Measurements from ENCODE around the gene SHROOM4.

Gene SHROOM4

DNA sequence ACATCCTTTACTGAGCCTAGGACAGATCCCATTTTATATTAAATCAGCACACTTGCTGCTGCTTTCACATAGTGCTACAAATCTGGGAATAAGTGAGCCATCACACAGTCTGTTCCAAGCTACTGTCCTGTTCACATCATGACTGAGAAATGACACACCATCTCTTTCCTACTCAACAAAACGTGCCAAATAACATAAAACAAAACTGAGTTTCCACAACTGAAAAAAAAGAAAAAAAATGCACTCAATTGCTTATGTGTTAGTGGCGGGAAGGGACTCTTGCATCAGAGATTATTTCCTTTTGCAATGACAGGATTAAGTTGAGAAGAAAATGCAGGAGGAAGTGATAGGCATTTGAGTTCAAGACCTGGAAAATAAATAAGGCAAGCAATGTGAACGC is 109.0 kb downstream of the SHROOM4 start:
- no peak for DNase-seq (ENCODE audit: low read depth in 2 of 2)

DNA sequence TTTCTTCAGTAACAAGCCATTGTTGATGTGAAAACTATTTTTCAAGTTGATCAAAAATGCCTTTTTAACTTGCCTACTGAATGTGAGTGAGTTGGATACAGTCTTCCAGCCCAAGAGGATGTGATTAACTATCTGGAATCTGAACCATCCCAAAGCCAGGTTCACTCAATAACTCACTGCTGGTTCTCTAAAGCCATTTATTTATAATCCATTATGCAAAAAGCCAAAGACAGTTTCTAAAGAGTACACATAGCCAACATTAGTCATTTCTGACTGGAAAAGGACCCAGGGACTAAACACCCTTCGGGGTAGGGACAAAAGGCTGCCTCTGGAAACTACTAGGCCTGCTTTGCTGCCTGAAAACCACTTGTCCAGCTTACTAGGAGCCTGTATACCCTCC is 109.6 kb downstream of the SHROOM4 start:
- no peak for DNase-seq (ENCODE audit: low read depth in 2 of 2)

DNA sequence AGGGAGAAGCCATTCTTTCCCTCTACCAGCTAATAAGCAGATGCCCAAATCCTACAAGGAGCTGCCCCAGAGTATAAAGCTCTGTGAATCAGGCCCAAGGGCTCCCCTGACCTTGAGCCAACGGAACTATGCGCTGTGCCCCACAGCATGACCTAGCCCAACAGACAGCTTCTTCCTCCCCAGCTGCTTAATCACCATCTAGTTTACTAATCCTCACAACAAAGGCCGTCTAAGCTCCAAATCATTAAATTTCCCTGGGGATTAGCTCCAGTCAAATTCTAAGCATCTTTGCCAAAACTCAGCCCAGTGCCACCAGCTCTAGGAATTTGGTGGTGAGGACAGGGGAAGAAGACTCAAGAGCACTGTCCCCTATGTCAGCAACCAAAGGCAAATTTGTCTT is 113.1 kb downstream of the SHROOM4 start:
- DNase-seq (ENCODE audit: low read depth in 2 of 2) = no peak

DNA sequence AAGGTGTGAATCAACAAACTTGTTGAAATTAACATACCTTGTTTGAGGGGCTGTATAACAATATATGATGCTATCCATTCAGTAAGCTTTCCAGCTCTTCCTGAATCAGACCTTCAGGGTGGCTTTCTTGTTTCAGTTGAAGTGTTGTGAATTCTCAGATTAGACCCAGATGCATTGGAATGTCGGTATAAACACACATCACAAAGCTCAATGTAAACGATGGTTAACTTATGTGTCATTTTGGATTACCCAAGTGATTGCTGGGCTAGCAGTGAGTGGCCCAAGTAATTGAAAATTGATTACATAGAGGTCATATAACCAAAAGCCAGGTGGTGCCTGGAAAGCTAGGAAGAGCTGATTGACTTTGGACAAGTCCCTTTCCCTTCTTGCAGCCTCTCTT is 115.0 kb downstream of the SHROOM4 start:
- DNase-seq (ENCODE audit: low read depth in 2 of 2) = no peak

DNA sequence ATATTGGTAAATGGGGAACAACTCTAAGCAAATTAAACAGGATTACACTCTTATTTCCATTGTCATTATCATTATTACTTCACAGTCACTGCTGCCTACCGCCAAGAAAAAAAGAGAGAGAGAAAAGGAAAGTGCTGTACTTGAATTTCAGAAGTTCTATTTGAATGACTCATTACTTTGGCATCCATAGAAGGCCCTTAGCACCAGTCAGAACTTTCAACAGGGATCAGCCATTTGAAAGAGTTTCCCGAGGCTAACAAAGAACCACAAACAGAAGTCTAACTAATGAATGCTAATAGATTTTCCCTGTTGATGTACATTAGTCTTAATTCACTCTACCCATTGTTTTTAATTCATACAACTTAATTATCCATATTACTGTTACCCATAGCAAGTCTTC is 116.3 kb downstream of the SHROOM4 start:
- no peak for DNase-seq (ENCODE audit: low read depth in 2 of 2)

DNA sequence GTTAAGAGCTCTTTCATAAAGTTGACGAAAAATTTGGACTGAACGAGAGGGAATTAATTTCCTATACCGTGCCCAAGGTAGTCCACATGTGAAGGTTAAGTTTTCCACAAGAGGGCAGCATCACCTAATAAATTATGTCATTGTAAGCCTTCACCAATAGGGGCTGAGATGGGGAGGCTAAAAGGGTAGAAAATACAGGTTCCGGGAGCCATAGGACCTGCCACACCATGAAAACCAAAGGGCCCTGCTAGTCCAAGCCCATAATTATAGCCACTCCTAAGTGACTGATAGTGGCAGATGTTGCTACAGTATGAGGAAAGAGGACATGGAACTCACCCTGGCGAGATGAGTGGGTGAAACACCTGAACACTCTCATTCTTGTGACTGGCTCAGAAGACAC is 122.2 kb downstream of the SHROOM4 start:
- DNase-seq (ENCODE audit: low read depth in 2 of 2) = no peak

DNA sequence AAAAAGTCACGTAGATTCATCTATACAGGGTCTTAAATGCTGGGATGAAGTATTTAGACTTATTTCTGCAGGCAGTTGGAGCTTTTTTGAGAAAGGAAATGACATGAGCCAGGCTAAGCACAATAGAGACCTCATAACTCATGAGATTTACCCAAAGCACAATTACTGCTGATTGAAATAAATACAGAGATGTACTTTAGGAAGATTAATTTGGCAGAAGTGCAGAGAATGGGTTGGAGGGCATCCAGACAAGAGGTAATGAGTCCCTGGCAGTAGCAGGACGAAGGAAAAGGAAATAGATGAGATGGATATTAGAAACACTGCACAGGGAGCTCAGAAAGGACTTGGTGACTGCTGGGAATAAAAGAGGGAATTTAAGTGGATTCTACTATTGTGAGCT is 129.1 kb downstream of the SHROOM4 start:
- DNase-seq (ENCODE audit: low read depth in 2 of 2) = no peak

DNA sequence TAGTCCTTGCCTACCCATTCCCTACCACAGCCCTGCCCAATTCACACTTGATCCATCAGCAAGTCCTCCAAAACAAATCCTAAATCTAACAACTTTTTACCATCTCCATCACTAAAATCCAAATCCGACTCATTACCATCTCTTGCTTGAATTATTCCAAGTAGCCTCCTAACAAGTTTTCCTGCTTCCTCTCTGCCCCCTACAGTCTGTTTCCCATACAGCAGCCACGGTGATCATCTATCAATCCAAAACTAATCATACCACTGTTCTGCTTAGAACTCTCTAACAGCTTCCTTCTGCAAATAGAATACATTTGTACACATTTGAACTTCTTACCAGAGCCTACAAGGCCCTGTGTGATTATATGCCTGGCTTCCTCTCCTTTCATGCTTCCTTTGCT is 133.0 kb downstream of the SHROOM4 start:
- DNase-seq (ENCODE audit: low read depth in 2 of 2) = no peak

DNA sequence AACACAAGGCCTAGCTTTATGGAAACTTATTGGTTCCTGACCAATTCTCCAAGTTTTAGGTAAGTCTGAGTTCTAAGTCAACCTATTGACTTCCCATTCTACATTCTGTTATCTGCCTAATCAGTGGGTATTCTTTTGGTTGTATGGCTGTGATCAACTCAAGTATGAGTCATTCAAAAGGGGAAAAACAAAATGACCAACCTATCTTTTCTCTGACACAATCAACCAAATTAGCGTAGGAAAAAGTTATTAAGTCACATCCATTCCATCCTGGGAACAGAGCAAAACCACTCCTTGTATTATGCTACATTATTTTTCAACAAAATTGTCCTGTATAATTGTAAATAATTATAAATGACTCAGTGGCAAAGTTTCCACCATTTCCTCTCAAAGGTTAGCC is 136.2 kb downstream of the SHROOM4 start:
- no peak for DNase-seq (ENCODE audit: low read depth in 2 of 2)

DNA sequence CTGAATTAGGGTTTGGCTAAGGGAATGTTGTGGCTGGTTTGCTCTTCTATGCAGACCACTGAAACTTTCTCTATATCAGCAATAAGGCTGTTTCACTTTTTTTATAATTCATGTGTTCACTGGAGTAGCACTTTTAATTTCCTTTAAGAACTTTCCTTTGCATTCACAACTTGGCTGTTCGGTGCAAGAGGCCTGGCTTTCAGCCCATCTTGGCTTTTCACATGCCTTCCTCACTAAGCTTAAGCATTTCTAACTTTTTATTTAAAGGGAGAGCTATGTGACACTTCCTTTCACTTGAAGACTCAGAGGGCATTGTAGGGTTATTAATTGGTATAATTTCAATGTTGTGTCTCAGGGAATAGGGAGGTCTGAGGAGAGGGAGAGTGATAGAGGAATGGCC is 142.3 kb downstream of the SHROOM4 start:
- DNase-seq (ENCODE audit: low read depth in 2 of 2) = no peak

DNA sequence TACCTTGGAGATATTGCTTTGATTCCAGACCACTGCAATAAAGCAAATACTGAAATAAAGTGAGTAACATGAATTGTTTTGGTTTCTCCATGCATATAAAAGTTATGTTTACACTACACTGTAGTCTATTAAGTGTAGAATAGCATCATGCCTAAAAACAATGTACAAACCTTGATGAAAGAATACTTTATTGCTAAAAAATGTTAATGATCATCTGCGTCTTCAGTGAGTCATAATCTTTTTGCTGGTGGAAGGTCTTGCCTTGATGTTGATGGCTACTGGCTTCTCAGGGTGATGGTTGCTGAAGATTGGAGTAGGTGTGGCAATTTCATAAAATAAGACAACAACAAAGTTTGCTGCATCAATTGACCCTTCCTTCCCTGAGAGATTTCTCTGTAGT is 145.1 kb downstream of the SHROOM4 start:
- DNase-seq (ENCODE audit: low read depth in 2 of 2) = no peak

DNA sequence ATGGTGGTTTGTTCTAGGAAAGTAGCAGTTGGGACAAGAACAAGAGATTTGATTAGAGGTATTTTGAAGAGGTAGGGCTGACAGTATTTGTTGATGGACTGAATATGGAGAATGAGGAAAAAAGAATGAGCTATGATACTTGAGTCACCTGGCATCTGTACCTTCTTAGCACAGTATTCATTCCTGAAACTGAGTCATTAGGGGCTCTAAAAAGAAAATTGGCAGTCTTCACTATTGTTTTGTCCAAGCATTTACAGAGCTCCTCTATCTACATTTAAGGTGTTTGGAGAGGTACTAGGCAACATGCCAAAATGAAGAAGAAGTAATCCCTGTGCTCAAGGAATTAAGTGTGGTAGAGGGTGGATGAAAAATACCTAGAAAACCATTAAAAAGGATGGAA is 165.8 kb downstream of the SHROOM4 start:
- no peak for DNase-seq (ENCODE audit: low read depth in 2 of 2)

DNA sequence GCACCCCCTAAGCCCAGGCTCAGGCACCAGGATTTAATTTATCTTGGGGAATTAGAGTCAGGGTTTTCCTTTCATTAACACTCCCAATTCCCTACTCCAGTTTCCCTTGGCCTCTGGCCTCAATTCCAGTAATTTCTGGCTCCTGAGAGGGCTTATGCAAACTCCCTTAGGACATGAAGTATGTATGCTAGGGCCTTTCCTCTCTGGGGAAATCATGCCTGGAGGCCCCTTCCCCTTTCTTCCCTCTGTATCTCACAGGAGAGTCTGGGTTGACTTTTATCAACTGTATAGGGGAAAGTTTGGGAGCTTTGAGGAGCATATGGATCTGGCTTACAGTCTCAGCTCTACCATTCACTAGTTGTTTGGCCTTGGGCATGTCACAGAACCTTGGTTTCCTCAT is 169.5 kb downstream of the SHROOM4 start:
- no peak for DNase-seq (ENCODE audit: low read depth in 2 of 2)

DNA sequence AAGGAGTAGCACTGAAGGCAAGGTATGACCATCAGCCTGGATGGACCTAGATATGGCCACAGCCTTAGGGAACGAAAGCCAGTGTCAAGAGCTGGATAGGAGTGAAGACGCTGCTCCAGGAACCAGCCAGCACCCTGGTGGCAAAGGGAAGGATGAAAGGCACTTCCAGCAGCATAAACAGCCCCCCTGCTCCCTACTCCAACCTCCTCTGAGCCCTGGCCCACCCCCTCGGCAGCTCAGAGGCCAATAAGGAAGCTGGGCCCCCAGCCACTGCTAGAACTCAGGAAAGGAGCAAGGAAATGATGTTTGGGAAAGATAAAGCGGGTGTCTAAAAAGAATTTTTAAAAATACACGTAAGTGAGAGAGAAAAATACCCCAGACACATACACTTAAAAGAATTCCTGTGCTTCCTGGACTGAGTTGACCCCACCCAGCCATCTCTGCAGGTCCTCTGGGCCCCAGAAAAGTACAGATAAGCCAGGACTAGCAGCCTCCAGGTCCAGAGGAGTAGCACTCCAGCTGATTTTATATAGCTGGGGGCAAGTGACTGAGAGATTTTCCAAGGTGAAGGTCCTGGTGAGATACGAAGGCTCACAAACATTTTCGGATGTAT is 170.4 kb downstream of the SHROOM4 start:
- no peak for DNase-seq (ENCODE audit: low read depth in 2 of 2)

DNA sequence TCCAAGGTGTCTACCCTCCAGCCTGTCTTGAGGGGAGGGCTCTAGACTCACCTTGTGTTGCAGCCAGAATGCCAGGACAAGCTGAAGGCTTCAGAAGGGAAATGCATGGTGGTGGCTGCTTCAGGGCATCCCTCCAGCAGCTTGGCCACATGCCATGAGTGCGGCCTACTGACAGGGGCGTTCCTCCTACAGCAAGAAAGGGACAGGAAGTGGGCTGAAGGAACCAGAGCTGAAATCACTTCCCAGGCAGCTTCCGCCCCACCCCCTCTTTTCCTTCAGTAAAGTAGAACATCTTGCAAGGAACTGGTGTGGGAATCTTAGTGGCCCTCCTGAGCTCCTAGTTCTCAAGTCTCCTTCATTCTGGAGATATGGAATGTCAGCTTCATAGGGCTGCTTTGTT is 175.9 kb downstream of the SHROOM4 start:
- no peak for DNase-seq (ENCODE audit: low read depth in 2 of 2)

DNA sequence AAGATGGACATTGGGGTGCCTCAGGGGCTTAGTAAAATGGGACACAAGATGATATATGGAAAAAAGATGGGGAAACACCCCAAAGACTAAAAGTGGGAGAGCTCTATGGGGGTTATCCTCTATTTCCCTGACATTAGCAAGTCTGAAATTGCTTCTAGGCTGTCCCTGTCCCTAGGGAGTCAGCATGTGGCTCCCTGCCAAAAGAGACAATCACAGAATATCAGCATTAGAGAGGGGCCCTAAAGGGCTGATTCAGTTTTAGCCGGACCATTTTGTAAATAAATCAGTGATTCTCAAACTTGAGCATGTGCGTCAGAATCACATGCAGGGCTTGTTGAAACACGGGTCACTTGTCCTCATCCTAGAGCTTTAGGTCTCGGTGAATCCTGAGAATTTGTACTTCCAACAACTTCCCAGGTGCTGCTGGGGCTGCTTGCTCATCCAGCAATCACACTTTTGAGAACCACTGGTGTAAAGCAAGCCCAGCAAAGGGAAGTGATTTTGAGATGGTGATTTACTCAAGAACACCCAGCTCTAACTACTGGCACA is 178.1 kb downstream of the SHROOM4 start:
- no peak for DNase-seq (ENCODE audit: low read depth in 2 of 2)

DNA sequence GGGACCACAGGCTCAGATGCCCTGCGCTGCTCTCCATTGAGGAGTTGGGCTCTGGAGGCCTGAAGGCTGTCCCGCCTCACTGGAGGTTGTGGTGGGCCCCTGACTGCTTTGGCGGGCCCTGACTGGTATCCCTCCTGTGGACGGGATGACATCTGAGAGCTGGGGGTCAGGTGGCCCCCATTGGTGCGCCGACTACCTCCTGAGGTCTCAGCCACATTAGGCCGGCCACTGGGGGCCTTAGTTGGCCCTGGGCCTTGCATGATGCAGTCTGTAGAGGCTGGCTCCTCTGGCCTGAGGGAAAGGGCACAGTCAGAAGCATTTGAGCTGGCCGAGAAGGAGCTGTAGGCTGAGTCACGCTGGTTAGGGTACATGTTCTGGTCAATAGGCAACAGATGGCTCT is 178.8 kb downstream of the SHROOM4 start:
- DNase-seq (ENCODE audit: low read depth in 2 of 2) = no peak

DNA sequence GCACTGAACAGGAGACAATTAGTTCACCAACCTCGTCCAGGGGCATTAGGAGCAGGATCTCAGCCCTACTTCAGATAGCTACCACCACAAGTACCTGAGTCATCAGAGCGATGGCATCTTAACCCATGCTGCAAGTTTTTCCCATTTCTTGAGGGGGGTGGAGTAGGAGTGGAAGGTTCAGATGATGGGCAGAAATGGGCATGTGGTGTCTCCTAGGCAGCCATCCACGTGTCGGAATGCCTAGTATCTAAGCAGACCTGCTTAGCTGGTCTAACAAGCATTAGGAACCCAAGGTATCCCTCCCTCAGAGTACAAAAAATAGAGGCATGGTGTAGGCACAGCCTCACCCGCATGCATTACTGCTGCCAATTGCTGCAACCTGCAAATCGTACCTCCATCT is 184.2 kb downstream of the SHROOM4 start:
- DNase-seq (ENCODE audit: low read depth in 2 of 2) = no peak

DNA sequence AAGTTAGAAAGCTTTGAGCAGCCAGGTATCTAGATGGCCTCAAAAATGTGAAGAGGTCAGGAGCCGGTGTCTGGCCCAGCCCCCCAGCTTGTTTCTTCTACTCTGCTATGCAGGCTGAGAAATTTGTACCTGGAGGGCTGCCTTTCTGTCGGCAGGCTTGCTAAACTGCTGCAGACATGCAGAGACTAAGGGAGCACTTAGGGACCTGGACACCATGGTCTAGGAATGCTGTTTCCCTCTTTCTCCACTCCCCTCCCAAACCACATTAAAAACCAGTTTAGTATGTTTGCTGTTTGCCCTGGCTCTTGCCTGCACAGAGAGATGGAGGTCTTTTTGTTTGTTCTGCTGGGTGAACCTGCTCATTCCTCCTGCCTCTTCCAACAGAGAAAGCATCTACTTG is 186.3 kb downstream of the SHROOM4 start:
- DNase-seq (ENCODE audit: low read depth in 2 of 2) = no peak

DNA sequence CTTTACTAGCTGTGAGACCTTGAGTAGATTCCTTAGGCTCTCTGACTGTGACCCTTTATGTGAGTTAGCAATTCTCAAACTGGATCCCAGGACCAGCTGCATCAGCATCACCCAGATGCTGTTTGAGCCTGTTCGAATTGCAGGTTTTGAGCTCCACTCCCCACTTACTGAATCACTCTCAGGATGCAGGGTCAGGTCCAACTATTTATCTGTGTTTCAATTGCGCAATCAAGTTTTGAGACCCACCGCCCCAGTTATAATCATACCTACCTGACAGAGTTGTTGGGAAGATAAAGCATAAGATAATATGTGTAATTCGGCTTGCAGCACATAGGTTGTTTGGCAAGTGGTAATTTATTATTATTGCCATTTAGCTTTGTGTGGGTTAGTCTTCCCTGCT is 187.6 kb downstream of the SHROOM4 start:
- DNase-seq (ENCODE audit: low read depth in 2 of 2) = no peak

DNA sequence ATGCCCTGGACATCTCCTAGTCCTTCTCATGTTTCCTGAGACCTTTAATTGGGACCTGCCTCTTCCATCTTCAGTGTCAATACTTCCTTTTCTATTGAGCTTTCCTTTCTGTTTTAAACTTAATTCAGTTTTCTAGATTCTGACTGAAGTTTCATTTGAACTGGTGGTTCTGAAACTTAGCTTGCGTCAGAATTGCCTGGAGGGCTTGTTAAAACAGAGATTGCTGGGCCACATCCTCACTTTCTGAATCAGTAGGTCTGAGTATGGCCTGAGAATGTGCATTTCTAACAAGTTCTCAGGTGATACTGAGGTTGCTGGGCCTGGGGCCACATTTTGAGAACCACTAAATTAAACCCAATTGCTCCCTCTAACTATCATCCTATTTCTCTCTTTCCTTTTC is 191.2 kb downstream of the SHROOM4 start:
- DNase-seq (ENCODE audit: low read depth in 2 of 2) = no peak

DNA sequence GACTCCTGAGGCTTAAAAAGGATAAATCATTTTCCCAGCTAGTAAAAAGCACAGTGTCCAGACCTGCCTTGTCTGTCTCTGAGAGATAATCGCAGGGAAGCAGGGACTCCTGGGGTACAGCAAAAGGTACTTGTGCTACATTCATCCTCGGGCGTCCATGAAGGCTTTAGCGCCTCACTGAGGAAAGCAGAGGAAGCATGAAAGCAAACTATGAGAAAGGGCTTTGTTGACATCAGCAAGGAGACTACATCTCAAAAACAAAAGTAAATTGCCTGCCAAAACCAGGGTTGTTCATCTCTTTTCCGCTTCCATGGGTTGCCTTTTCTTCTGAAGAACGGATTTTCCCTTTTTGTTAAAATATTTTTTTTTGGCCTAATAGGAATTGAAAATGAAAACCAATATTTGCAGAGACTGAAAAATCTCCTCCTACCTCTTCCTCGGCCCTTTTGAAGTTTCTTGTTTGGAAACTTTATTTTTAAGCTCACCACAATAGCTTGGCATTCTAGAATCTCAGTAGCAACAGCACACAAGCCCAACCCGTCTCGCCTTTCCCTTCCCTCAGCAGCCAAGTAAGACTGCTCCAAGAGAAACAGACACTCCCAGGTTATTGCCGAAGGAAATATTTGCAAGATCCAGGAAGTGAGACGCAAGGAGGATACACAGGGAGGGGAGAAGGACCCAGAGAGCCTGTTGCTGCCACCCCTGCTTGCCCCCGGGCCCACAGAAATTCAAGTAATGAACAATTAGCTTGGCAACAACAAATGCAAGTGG is 195.0 kb downstream of the SHROOM4 start:
- no peak for DNase-seq (ENCODE audit: low read depth in 2 of 2)

DNA sequence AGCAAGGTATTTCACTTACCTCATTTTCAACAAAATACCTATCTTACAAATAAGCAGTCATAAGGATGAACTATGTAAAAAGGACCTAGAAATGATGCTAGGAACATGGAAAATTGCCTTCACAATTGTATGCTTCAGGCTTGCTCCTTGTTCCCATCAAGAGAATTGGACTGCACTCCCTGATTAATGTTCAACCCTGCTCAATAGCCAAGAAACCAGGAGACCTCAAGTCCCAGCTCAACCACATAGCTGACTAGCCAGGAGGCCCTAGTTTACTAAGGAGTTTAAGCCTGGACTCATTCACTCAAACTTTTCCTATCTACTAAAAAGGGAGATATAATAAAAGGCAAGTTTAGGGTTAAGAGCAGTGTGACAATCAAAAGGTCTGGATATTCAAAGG is 196.8 kb downstream of the SHROOM4 start:
- no peak for DNase-seq (ENCODE audit: low read depth in 2 of 2)

Measured in stimulated activated CD8-positive, alpha-beta memory T cell treated with anti-CD3 and anti-CD28 coated beads, Interleukin-15, amount 100 ng/mL, for 48 hours (primary cell).